Lower leg skin (tissue), 4 donors: Measurements from ENCODE around the gene IDH2. TPM values are rescaled to one million over a fixed set of nuclear protein-coding genes. Genes with fewer than 3 reads are reported as not detected.

ENCODE experiments used
- DNase-seq, 2 donors: peaks; one replicate each; pipeline ENCODE4 v3.0.0-alpha.2; 2019; ENCODE audit warnings: low spot score in 2 of 2
- H3K4me3 ChIP-seq: fragments of 200-600 bp; sonication (generic); 2 replicates; pipeline ENCODE4 v1.5.1; 2017; ENCODE audit warnings: mild to moderate bottlenecking, low read depth; ENCODE audit not compliant: poor library complexity, severe bottlenecking
- CTCF ChIP-seq, 3 donors: fragments of 450-650 bp; IDR thresholded peaks; one replicate each; pipeline ENCODE4 v1.5.1; 2016; ENCODE audit warnings: antibody characterized with exemption in 3 of 3, mild to moderate bottlenecking in 3 of 3, moderate library complexity in 2 of 3
- POLR2A ChIP-seq, 2 donors: fragments of 450-650 bp; IDR thresholded peaks; one replicate each; pipeline ENCODE4 v1.6.1; 2016 to 2017; ENCODE audit warnings: antibody characterized with exemption in 2 of 2, mild to moderate bottlenecking in 1 of 2, moderate library complexity in 1 of 2
- WGBS, 2 donors: methylation state at CpG; one replicate each; pipeline ENCODE4 v1.1.5; 2018; 5-methylcytosine and 5-hydroxymethylcytosine counted together
- intact Hi-C: fragments of 100-400 bp; cut with DNase I; formaldehyde crosslinking; loops from one replicate; pipeline ENCODE4 v1.15.0; 2023; ENCODE audit warnings: low total_unique reads
- total RNA-seq, 4 donors: library from RNA; depleted of rRNA; stranded (reverse); fragments of >200 nt; gene quantifications; one replicate each; pipeline ENCODE4 v1.1.0, GENCODE V29; 2016

The IDH2 gene
- total RNA-seq, 4 donors from 2014 or later: 49.2 to 136 (median 86.3) TPM

- no peak for DNase-seq
- intact Hi-C loops: no loop called here
- no peak overlapping the region for H3K4me3 ChIP-seq
- WGBS, 2 donors: 84 to 86% methylated on average over 7 of the region's 7 CpGs
- no peak for TF ChIP-seq CTCF (IDR thresholded peaks at IDR 0.05)
- TF ChIP-seq POLR2A (IDR thresholded peaks at IDR 0.05): no peak
Measured at GRCh38 chr15:90105521-90105920, 3.3 kb upstream of the IDH2 start.

- 38 to 59% methylated on average over 4 of the region's 4 CpGs for WGBS, 2 donors
- TF ChIP-seq POLR2A (IDR thresholded peaks at IDR 0.05) (no peak), CTCF (IDR thresholded peaks at IDR 0.05) (no peak)
- H3K4me3 ChIP-seq: no peak overlapping the region
- intact Hi-C loops: no loop called here
- DNase-seq: peak in 1 of 2 donors; percentile 65
Measured at GRCh38 chr15:90104551-90104950, 2.3 kb upstream of the IDH2 start.

DNA sequence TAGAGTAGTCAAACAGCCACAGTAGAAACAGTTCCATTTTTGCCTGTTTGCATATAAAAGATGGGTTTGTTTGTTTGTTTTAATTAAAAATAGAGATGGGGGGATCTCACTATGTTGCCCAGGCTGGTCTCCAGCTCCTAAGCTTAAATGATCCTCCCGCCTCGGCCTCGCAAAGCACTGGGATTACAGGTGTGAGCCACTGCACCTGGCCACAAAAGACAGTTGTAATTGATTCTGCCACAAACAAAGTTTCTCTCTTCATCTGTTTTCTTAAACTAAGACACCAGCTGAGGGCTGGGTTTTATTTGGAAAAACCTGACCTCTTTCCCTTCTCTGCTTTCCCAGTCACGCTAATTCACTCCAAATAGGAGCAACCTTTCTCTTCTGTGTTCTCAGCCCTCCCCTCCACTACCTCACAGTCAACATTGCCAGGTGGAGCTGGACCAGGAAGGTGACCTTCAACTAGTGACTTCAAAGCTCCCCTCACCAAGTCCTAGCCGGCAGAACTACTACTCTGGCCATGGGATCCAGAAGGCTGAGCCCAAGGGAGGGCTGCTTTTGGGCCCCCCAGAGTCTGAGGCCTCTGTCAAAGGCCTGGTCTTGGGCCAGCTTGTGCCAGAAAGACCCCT is 1.5 kb upstream of the IDH2 start:
- WGBS, 2 donors: 84 to 88% methylated on average over 5 of the region's 5 CpGs
- H3K4me3 ChIP-seq: no peak overlapping the region
- intact Hi-C loops: no loop called here

DNA sequence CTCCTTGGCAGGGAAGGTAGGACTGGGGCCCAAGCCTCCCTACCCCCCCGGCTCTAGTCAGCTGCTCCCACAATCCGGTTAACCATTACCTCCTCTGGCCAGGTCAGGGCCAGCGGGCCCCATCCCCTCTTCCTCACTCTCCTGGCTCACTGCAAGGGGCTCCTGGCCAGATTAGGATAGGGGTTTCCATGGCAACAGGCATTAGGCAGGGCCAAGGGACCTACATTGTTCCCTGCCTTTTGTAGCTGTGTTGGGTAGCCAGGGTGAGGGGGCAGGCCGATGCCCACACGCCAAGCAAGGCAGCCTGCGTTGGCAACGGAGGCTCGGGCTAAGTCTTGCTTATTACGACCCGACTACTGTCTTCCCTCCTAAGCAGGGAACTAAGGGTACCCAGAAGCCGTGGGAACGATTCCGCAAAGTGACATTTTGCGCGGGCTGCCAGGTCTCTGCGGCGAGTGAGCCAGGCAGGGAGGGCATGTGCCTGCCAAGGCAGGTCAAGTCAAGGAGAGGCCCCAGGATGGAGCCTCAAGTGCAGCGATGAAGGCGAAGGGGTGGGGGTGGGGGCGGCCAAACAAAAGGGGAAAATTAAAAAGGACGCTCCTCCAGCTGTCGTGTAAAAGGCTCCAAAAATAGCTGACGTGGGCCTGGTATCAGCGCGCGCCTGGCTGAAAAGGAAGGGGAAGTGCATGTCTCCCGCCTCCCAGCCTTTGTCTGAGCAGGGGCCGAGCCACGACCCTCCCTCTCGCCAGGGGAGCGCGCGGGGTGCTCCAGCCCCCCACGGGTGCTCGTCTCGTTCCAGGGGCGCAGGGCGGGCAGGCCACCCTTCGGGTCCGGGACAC is 919 bp downstream of the IDH2 start:
- intact Hi-C loops: no loop called here
- peak in 1 of 2 donors; percentile 89 for DNase-seq

More for the DNA sequence above, 1.5 kb upstream of the IDH2 start:
- DNase-seq: no peak
- TF ChIP-seq POLR2A (IDR thresholded peaks at IDR 0.05): no peak
- TF ChIP-seq CTCF (IDR thresholded peaks at IDR 0.05): no peak

More for the DNA sequence above, 919 bp downstream of the IDH2 start:
- WGBS, 2 donors: 4 to 5% methylated on average over 38 to 39 of the region's 40 CpGs
- H3K4me3 ChIP-seq: peak overlapping the region; percentile 93
- TF ChIP-seq CTCF (IDR thresholded peaks at IDR 0.05) (no peak), POLR2A (IDR thresholded peaks at IDR 0.05) (no peak)
